ENCODE data around the gene MUSK.

DNA sequence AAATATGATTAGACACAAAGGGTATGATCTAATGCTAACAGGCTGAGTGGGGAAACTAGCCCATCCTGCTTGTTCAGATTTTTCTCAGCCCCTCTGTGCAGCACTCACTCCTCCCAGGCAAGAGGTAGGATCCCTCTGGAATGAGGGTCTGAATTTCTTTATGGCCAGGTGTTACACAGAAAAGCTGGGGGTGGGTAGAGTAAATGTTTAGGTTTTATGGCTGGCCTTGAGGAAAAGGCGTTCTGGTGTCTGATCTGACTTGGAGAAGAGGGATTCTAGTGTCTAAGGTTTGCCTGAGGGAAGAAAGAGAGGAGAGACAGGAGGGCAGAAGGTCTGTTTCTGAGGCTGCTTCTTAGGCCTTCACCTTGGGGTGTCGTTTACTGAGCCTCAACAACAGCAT lies 97.3 kb downstream of the MUSK start:
- TF ChIP-seq, protein P1, sequence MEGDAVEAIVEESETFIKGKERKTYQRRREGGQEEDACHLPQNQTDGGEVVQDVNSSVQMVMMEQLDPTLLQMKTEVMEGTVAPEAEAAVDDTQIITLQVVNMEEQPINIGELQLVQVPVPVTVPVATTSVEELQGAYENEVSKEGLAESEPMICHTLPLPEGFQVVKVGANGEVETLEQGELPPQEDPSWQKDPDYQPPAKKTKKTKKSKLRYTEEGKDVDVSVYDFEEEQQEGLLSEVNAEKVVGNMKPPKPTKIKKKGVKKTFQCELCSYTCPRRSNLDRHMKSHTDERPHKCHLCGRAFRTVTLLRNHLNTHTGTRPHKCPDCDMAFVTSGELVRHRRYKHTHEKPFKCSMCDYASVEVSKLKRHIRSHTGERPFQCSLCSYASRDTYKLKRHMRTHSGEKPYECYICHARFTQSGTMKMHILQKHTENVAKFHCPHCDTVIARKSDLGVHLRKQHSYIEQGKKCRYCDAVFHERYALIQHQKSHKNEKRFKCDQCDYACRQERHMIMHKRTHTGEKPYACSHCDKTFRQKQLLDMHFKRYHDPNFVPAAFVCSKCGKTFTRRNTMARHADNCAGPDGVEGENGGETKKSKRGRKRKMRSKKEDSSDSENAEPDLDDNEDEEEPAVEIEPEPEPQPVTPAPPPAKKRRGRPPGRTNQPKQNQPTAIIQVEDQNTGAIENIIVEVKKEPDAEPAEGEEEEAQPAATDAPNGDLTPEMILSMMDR (IDR thresholded peaks at IDR 0.05) = no peak
- TF ChIP-seq POLR2A (IDR thresholded peaks at IDR 0.05) (no peak), POLR2AphosphoS5 (IDR thresholded peaks at IDR 0.05; ENCODE audit: insufficient read depth in 1 of 2, low read depth in 1 of 2) (no peak)
